Upper lobe of right lung (tissue), 1 donor: ENCODE results near the gene HINT1. TPM values are rescaled to one million over a fixed set of nuclear protein-coding genes. Genes with fewer than 3 reads are reported as not detected.
A peak's percentile ranks its signal among the peaks of the same experiment; 100 is the strongest.

Experiments
- ATAC-seq: fragments of 200-7000 bp; cut with Tn5 transposase; one replicate; pipeline ENCODE4 v1.9.1; 2020; ENCODE audit warnings: mild to moderate bottlenecking, moderate library complexity
- DNase-seq: peaks from one replicate; pipeline ENCODE4 v3.0.0-alpha.2; 2020
- H3K27ac ChIP-seq: fragments of 200-600 bp; one replicate; pipeline ENCODE4 v1.8.0; 2022
- H3K27me3 ChIP-seq: fragments of 200-600 bp; one replicate; pipeline ENCODE4 v1.8.0; 2022; ENCODE audit warnings: mild to moderate bottlenecking
- H3K36me3 ChIP-seq: fragments of 200-600 bp; one replicate; pipeline ENCODE4 v1.8.0; 2022
- H3K4me1 ChIP-seq: fragments of 200-600 bp; one replicate; pipeline ENCODE4 v1.8.0; 2022
- H3K4me3 ChIP-seq: fragments of 200-600 bp; one replicate; pipeline ENCODE4 v1.8.0; 2022; ENCODE audit warnings: mild to moderate bottlenecking
- H3K9me3 ChIP-seq: fragments of 200-600 bp; one replicate; pipeline ENCODE4 v1.8.0; 2022
- intact Hi-C: fragments of 100-400 bp; cut with DNase I; formaldehyde crosslinking; loops from one replicate; pipeline ENCODE4 v1.11.0; 2022
- total RNA-seq: library from RNA; stranded (reverse); fragmentation: NEBNext Ultra II Directional; extraction: Animal tissue kit (Norgen Biotek cat#: 25700); gene quantifications from one replicate; pipeline ENCODE4 v1.2.1, GENCODE V29; 2021
- TF ChIP-seq, protein P1 (sequence below): fragments of 200-600 bp; IDR thresholded peaks from one replicate; pipeline ENCODE4 v1.8.0; 2022; ENCODE audit warnings: antibody characterized with exemption
- donor health status: DM: no; HTN: yes; CAD: no; lungs with severe emphysema.

Gene HINT1
- total RNA-seq, 1 donor from 2014 or later = 147 TPM

- no peak for ATAC-seq
- no peak for DNase-seq
- TF ChIP-seq, protein P1, sequence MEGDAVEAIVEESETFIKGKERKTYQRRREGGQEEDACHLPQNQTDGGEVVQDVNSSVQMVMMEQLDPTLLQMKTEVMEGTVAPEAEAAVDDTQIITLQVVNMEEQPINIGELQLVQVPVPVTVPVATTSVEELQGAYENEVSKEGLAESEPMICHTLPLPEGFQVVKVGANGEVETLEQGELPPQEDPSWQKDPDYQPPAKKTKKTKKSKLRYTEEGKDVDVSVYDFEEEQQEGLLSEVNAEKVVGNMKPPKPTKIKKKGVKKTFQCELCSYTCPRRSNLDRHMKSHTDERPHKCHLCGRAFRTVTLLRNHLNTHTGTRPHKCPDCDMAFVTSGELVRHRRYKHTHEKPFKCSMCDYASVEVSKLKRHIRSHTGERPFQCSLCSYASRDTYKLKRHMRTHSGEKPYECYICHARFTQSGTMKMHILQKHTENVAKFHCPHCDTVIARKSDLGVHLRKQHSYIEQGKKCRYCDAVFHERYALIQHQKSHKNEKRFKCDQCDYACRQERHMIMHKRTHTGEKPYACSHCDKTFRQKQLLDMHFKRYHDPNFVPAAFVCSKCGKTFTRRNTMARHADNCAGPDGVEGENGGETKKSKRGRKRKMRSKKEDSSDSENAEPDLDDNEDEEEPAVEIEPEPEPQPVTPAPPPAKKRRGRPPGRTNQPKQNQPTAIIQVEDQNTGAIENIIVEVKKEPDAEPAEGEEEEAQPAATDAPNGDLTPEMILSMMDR = no peak
- peak overlapping the region; percentile 92 for H3K4me3 ChIP-seq
- no peaks in the 10 kb centered on the region for H3K27me3 ChIP-seq
- intact Hi-C loops = no loop called here
- H3K4me1 ChIP-seq = peaks cover 13% of the 10 kb centered on the region
- H3K9me3 ChIP-seq = no peaks in the 10 kb centered on the region
- peaks cover 43% of the 10 kb centered on the region for H3K36me3 ChIP-seq
- H3K27ac ChIP-seq = peak overlapping the region; percentile 94
Observed at GRCh38 chr5:131163276-131164119, 1.6 kb downstream of the HINT1 start.

GRCh38 chr5:131160134-131160533 lies 4.9 kb downstream of the HINT1 start:
- H3K36me3 ChIP-seq = peaks cover 59% of the 10 kb centered on the region
- no peaks in the 10 kb centered on the region for H3K9me3 ChIP-seq
- intact Hi-C loops = no loop called here
- DNase-seq (no peak), ATAC-seq (no peak)
- no peak overlapping the region for H3K27ac ChIP-seq
- TF ChIP-seq, protein P1 = no peak
- H3K27me3 ChIP-seq = no peaks in the 10 kb centered on the region
- no peak overlapping the region for H3K4me3 ChIP-seq
- peaks cover 13% of the 10 kb centered on the region for H3K4me1 ChIP-seq

- Histone ChIP-seq H3K27ac (no peak overlapping the region), H3K9me3 (no peaks in the 10 kb centered on the region), H3K4me1 (no peaks in the 10 kb centered on the region), H3K4me3 (no peak overlapping the region), H3K27me3 (no peaks in the 10 kb centered on the region), H3K36me3 (peaks cover 51% of the 10 kb centered on the region)
- ATAC-seq = no peak
- DNase-seq = no peak
- intact Hi-C loops = no loop called here
- TF ChIP-seq, protein P1 = no peak
Observed at GRCh38 chr5:131156957-131157356, 8.1 kb downstream of the HINT1 start.

DNA sequence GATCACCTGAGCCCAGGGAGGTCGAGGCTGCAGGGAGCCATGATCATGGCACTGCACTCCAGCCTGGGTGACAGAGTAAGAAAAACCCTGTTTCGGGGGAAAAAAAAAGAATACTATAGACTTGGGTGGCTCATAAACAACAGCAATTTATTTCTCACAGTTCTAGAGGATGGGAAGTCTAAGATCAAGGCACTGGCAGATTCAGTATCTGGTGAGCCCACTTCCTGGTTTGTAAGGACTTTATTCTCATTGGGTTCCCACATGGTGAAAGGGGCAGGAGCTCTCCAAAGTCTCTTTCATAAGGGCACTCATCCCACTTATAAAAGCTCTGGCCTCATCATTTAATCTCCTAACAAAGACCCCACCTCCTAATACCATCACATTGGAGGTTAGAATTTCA lies 8.7 kb downstream of the HINT1 start:
- no peak for DNase-seq
- H3K27me3 ChIP-seq = no peaks in the 10 kb centered on the region
- H3K4me1 ChIP-seq = no peaks in the 10 kb centered on the region
- H3K9me3 ChIP-seq = no peaks in the 10 kb centered on the region
- H3K4me3 ChIP-seq = no peak overlapping the region
- TF ChIP-seq, protein P1 = no peak
- peaks cover 45% of the 10 kb centered on the region for H3K36me3 ChIP-seq
- ATAC-seq = no peak
- H3K27ac ChIP-seq = no peak overlapping the region
- intact Hi-C loops = no loop called here

DNA sequence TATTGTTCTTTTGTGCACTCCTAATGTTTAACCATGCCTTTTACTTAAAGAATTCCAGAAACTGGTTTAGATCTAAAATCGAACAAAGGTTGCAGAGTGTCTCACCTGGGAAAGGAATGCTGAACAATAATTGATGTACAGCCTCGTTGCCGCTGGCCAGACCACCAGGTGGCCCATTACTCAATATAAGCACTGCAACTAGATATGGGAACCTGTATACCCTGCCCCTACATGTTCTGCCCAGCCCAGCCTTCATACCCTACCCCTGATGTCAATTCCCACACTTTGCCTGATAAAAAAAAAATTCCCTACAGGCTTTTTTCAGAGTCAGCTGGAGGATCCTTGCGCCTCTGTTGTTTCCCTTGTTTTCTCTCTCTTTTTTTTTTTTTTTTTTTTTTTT lies 13.8 kb downstream of the HINT1 start:
- TF ChIP-seq, protein P1 = no peak
- no peaks in the 10 kb centered on the region for H3K9me3 ChIP-seq
- H3K27me3 ChIP-seq = no peaks in the 10 kb centered on the region
- H3K27ac ChIP-seq = no peak overlapping the region
- intact Hi-C loops = no loop called here
- no peak for ATAC-seq
- no peaks in the 10 kb centered on the region for H3K4me1 ChIP-seq
- no peaks in the 10 kb centered on the region for H3K36me3 ChIP-seq
- no peak for DNase-seq
- no peak overlapping the region for H3K4me3 ChIP-seq
